ENCODE data around the gene SERPINE1.

DNA sequence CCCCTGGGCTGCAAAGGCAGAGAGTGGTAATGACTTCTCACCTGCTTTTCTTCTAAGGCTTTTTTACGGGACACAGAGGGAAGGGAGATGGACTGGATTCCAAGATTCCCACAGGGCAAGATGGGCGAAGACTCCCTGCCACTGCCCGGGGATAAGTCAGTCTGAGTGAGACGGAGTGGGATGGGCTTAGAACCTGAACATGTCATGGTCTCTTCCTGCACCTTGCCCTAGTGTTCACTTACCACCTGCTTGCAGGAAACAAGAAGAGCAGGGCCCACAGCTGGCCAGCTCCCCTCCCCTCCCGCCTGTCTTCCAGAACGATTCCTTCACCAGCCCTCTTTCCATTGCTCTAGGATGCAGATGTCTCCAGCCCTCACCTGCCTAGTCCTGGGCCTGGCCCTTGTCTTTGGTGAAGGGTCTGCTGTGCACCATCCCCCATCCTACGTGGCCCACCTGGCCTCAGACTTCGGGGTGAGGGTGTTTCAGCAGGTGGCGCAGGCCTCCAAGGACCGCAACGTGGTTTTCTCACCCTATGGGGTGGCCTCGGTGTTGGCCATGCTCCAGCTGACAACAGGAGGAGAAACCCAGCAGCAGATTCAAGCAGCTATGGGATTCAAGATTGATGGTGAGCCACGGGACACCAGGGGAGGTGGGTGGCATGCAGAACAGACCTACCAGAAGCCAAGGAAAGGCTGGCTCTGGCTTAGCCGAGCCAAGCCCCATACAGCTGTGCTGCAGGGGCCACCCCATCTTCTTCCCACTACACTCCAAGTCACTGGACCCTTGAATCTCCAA, 1.3 kb downstream of the SERPINE1 start:
- TF ChIP-seq EZH2 (IDR thresholded peaks at IDR 0.05; ENCODE audit: low read depth, unreplicated experiment) (no peak), CTCF (conservative IDR thresholded peaks at IDR 0.05; ENCODE audit: low read depth in 2 of 2) (no peak), CREB1 (CRISPR knock-in tag; IDR thresholded peaks at IDR 0.05; ENCODE audit: low read depth) (no peak), STAT1 (IDR thresholded peaks at IDR 0.05; ENCODE audit: unreplicated experiment) (no peak), POLR2AphosphoS5 (IDR thresholded peaks at IDR 0.05; ENCODE audit: low read depth) (no peak), EZH2phosphoT487 (IDR thresholded peaks at IDR 0.05; ENCODE audit: unreplicated experiment) (no peak), JUNB (IDR thresholded peaks at IDR 0.05; ENCODE audit: unreplicated experiment) (no peak)
- TF ChIP-seq, protein P1, sequence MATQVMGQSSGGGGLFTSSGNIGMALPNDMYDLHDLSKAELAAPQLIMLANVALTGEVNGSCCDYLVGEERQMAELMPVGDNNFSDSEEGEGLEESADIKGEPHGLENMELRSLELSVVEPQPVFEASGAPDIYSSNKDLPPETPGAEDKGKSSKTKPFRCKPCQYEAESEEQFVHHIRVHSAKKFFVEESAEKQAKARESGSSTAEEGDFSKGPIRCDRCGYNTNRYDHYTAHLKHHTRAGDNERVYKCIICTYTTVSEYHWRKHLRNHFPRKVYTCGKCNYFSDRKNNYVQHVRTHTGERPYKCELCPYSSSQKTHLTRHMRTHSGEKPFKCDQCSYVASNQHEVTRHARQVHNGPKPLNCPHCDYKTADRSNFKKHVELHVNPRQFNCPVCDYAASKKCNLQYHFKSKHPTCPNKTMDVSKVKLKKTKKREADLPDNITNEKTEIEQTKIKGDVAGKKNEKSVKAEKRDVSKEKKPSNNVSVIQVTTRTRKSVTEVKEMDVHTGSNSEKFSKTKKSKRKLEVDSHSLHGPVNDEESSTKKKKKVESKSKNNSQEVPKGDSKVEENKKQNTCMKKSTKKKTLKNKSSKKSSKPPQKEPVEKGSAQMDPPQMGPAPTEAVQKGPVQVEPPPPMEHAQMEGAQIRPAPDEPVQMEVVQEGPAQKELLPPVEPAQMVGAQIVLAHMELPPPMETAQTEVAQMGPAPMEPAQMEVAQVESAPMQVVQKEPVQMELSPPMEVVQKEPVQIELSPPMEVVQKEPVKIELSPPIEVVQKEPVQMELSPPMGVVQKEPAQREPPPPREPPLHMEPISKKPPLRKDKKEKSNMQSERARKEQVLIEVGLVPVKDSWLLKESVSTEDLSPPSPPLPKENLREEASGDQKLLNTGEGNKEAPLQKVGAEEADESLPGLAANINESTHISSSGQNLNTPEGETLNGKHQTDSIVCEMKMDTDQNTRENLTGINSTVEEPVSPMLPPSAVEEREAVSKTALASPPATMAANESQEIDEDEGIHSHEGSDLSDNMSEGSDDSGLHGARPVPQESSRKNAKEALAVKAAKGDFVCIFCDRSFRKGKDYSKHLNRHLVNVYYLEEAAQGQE (IDR thresholded peaks at IDR 0.05; ENCODE audit: unreplicated experiment): no peak

Measured in GM23338 (cell line).